GM23338 (cell line): ENCODE data around the gene KMT2E. TPM values are rescaled to one million over a fixed set of nuclear protein-coding genes. Genes with fewer than 3 reads are reported as not detected.

Experiments used
- ATAC-seq: fragments of 200-7000 bp; cut with Tn5 transposase; 3 replicates; pipeline ENCODE4 v1.9.1; 2020
- DNase-seq: peaks from one replicate; pipeline ENCODE4 v3.0.0-alpha.2; 2015; ENCODE audit warnings: low spot score
- H2AFZ ChIP-seq: fragments of 200-600 bp; sonication (generic); 2 replicates; pipeline ENCODE4 v1.8.0; 2016; ENCODE audit warnings: antibody characterized with exemption, mild to moderate bottlenecking, moderate library complexity
- H3F3A ChIP-seq: fragments of 200-600 bp; sonication (generic); replicated peaks from 2 replicates; pipeline ENCODE4 v1.8.0; 2017; ENCODE audit warnings: antibody characterized with exemption, mixed run types, low read depth
- H3K27ac ChIP-seq: fragments of 200-600 bp; sonication (generic); 2 replicates; pipeline ENCODE4 v1.6.1; 2016; ENCODE audit warnings: low read depth
- H3K27me3 ChIP-seq: fragments of 200-600 bp; sonication (generic); 2 replicates; pipeline ENCODE4 v1.8.0; 2016; ENCODE audit warnings: mild to moderate bottlenecking, mixed run types, moderate library complexity; ENCODE audit not compliant: insufficient read depth
- H3K36me3 ChIP-seq: fragments of 200-600 bp; sonication (generic); 2 replicates; pipeline ENCODE4 v1.8.0; 2016; ENCODE audit warnings: mild to moderate bottlenecking; ENCODE audit not compliant: insufficient read depth
- H3K4me1 ChIP-seq: fragments of 200-600 bp; sonication (generic); 2 replicates; pipeline ENCODE4 v1.8.0; 2016; ENCODE audit warnings: mild to moderate bottlenecking, moderate library complexity; ENCODE audit not compliant: insufficient read depth
- H3K4me2 ChIP-seq: fragments of 200-600 bp; sonication (generic); 2 replicates; pipeline ENCODE4 v1.7.1; 2017; ENCODE audit warnings: mixed run types
- H3K4me3 ChIP-seq: fragments of 200-600 bp; sonication (generic); 2 replicates; pipeline ENCODE4 v1.6.1; 2016; ENCODE audit warnings: mixed run types
- H3K79me2 ChIP-seq: fragments of 200-600 bp; sonication (generic); replicated peaks from 2 replicates; pipeline ENCODE4 v1.8.0; 2017; ENCODE audit warnings: mild to moderate bottlenecking; ENCODE audit not compliant: insufficient read depth
- H3K9me2 ChIP-seq: fragments of 200-600 bp; sonication (generic); 2 replicates; pipeline ENCODE4 v1.8.0; 2017; ENCODE audit not compliant: insufficient read depth
- H4K20me1 ChIP-seq: fragments of 200-600 bp; sonication (generic); replicated peaks from 2 replicates; pipeline ENCODE4 v1.8.0; 2017; ENCODE audit warnings: mild to moderate bottlenecking; ENCODE audit not compliant: insufficient read depth
- H3K27ac Mint-ChIP-seq: 2 replicates; pipeline ENCODE4 v1.8.0; 2020; ENCODE audit warnings: inconsistent platforms, mild to moderate bottlenecking, moderate library complexity, mixed read lengths
- H3K27me3 Mint-ChIP-seq: 3 replicates; pipeline ENCODE4 v1.8.0; 2022; ENCODE audit warnings: low read depth, mild to moderate bottlenecking, moderate library complexity, mixed read lengths, inconsistent platforms; ENCODE audit not compliant: insufficient read depth, poor library complexity
- H3K36me3 Mint-ChIP-seq: 3 replicates; pipeline ENCODE4 v1.8.0; 2021; ENCODE audit warnings: low read depth, mild to moderate bottlenecking, inconsistent platforms, moderate library complexity, mixed read lengths
- H3K4me1 Mint-ChIP-seq: 3 replicates; pipeline ENCODE4 v1.8.0; 2020; ENCODE audit warnings: mild to moderate bottlenecking, inconsistent platforms, mixed read lengths
- H3K4me3 Mint-ChIP-seq: 3 replicates; pipeline ENCODE4 v1.8.0; 2021; ENCODE audit warnings: moderate library complexity, mild to moderate bottlenecking, inconsistent platforms, mixed read lengths
- H3K9me3 Mint-ChIP-seq: 3 replicates; pipeline ENCODE4 v1.8.0; 2020; ENCODE audit warnings: moderate library complexity, mild to moderate bottlenecking, inconsistent platforms, mixed read lengths
- CREB1 ChIP-seq: fragments of 250-450 bp; sonication (Bioruptor Pico); IDR thresholded peaks from 2 replicates; pipeline ENCODE4 v1.5.0; 2020; ENCODE audit warnings: low read depth, mild to moderate bottlenecking, moderate library complexity
- EZH2phosphoT487 ChIP-seq: fragments of 200-600 bp; sonication (generic); IDR thresholded peaks from one replicate; pipeline ENCODE4 v1.8.1; 2018; ENCODE audit warnings: antibody characterized with exemption; ENCODE audit not compliant: unreplicated experiment
- STAT1 ChIP-seq: IDR thresholded peaks from one replicate; pipeline ENCODE4 v1.6.1; 2016; ENCODE audit warnings: antibody characterized with exemption; ENCODE audit not compliant: unreplicated experiment
- ZNF114 ChIP-seq: fragments of 250-450 bp; sonication (Bioruptor Pico); IDR thresholded peaks from 2 replicates; pipeline ENCODE4 v1.5.0; 2020; ENCODE audit warnings: mild to moderate bottlenecking, moderate library complexity
- polyA plus RNA-seq: library from polyadenylated mRNA; unstranded; fragments of >200 nt; fragmentation: Nextera tagmentation; extraction: Ambion mirVana; gene quantifications from 2 replicates; pipeline ENCODE4 v1.2.1, GENCODE V29; 2016
- total RNA-seq: library from RNA; depleted of rRNA; stranded (reverse); fragments of >200 nt; shearing (Covaris generic); gene quantifications from 2 replicates; pipeline ENCODE4 v1.2.3, GENCODE V29; 2014
- TF ChIP-seq, protein P1 (sequence below): fragments of 250-450 bp; sonication (Bioruptor Pico); IDR thresholded peaks from 2 replicates; pipeline ENCODE4 v1.5.0; 2020; ENCODE audit warnings: mild to moderate bottlenecking, moderate library complexity
- TF ChIP-seq, protein P2 (sequence below): IDR thresholded peaks from 2 replicates; pipeline ENCODE4 v1.6.1; 2016; ENCODE audit warnings: antibody characterized with exemption

Gene KMT2E
- total and polyA plus RNA-seq, 2 experiments from 2014 or later, result 50.2 to 70.9 TPM

DNA sequence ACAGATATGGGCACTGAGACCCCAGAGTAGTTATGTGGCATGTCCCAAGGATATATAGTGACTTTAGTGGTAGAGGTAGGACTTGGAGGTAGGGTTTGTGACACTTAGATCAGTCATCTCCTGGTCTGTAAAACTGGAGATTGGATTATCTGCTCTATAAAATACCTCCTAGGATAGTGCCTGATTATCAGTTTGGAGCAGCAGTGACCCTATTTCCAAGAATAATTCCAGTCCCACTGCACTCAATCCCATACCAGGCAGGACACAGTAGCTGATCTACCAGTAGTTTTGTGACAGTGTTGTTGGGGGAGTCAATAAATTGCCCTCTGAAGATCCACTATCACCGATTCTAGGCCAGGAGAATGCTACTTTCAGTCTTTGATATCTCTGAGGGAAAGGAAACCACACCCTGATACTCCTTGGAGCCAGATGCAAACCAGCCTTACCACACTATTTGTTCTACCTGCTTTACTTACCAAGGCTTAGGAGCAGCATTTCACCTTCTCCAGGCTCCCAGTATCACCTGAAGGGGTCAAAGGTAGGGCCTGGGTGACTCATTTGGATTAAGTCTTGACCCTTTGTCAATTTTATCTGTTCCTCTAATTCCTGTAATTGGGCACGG, 30.6 kb downstream of the KMT2E start (continued):
- TF ChIP-seq, protein P1, sequence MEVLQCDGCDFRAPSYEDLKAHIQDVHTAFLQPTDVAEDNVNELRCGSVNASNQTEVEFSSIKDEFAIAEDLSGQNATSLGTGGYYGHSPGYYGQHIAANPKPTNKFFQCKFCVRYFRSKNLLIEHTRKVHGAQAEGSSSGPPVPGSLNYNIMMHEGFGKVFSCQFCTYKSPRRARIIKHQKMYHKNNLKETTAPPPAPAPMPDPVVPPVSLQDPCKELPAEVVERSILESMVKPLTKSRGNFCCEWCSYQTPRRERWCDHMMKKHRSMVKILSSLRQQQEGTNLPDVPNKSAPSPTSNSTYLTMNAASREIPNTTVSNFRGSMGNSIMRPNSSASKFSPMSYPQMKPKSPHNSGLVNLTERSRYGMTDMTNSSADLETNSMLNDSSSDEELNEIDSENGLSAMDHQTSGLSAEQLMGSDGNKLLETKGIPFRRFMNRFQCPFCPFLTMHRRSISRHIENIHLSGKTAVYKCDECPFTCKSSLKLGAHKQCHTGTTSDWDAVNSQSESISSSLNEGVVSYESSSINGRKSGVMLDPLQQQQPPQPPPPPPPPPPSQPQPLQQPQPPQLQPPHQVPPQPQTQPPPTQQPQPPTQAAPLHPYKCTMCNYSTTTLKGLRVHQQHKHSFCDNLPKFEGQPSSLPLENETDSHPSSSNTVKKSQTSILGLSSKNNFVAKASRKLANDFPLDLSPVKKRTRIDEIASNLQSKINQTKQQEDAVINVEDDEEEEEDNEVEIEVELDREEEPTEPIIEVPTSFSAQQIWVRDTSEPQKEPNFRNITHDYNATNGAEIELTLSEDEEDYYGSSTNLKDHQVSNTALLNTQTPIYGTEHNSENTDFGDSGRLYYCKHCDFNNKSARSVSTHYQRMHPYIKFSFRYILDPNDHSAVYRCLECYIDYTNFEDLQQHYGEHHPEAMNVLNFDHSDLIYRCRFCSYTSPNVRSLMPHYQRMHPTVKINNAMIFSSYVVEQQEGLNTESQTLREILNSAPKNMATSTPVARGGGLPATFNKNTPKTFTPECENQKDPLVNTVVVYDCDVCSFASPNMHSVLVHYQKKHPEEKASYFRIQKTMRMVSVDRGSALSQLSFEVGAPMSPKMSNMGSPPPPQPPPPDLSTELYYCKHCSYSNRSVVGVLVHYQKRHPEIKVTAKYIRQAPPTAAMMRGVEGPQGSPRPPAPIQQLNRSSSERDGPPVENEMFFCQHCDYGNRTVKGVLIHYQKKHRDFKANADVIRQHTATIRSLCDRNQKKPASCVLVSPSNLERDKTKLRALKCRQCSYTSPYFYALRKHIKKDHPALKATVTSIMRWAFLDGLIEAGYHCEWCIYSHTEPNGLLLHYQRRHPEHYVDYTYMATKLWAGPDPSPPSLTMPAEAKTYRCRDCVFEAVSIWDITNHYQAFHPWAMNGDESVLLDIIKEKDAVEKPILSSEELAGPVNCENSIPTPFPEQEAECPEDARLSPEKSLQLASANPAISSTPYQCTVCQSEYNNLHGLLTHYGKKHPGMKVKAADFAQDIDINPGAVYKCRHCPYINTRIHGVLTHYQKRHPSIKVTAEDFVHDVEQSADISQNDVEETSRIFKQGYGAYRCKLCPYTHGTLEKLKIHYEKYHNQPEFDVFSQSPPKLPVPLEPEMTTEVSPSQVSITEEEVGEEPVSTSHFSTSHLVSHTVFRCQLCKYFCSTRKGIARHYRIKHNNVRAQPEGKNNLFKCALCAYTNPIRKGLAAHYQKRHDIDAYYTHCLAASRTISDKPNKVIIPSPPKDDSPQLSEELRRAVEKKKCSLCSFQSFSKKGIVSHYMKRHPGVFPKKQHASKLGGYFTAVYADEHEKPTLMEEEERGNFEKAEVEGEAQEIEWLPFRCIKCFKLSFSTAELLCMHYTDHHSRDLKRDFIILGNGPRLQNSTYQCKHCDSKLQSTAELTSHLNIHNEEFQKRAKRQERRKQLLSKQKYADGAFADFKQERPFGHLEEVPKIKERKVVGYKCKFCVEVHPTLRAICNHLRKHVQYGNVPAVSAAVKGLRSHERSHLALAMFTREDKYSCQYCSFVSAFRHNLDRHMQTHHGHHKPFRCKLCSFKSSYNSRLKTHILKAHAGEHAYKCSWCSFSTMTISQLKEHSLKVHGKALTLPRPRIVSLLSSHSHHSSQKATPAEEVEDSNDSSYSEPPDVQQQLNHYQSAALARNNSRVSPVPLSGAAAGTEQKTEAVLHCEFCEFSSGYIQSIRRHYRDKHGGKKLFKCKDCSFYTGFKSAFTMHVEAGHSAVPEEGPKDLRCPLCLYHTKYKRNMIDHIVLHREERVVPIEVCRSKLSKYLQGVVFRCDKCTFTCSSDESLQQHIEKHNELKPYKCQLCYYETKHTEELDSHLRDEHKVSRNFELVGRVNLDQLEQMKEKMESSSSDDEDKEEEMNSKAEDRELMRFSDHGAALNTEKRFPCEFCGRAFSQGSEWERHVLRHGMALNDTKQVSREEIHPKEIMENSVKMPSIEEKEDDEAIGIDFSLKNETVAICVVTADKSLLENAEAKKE (CRISPR knock-in tag), result no peak
- TF ChIP-seq, protein P2, sequence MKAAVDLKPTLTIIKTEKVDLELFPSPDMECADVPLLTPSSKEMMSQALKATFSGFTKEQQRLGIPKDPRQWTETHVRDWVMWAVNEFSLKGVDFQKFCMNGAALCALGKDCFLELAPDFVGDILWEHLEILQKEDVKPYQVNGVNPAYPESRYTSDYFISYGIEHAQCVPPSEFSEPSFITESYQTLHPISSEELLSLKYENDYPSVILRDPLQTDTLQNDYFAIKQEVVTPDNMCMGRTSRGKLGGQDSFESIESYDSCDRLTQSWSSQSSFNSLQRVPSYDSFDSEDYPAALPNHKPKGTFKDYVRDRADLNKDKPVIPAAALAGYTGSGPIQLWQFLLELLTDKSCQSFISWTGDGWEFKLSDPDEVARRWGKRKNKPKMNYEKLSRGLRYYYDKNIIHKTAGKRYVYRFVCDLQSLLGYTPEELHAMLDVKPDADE, result no peak
- TF ChIP-seq ZNF114 (CRISPR knock-in tag) (no peak), STAT1 (no peak)

DNA sequence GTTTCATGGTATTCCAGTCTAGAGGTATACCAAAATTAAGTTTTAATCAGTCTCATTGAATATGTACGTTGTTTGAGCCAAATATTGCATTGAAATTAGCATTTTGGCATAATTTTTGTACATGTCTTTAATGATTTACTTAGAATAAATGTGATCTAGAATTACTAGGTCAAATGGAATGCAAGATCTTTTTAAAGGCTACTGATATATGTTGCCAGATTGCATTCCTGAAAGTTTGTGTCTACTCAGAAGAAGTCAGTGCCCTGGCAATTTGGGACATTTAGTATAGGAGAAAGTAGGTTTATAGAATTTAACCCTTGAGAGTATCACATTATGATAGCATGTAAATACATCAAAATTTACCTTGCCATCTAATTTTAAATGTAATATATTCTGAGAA, 32.4 kb downstream of the KMT2E start:
- Mint-ChIP-seq H3K27me3 (no peaks in the 10 kb centered on the region), H3K4me3 (no peak overlapping the region), H3K4me1 (no peaks in the 10 kb centered on the region), H3K9me3 (no peaks in the 10 kb centered on the region), H3K27ac (no peak overlapping the region), H3K36me3 (peaks cover 33% of the 10 kb centered on the region; the same call in 2 of the 3 replicates)
- peaks cover 45% of the 10 kb centered on the region for H3K79me2 ChIP-seq
- no peaks in the 10 kb centered on the region for H3K9me2 ChIP-seq
- peaks cover 13% of the 10 kb centered on the region; the same call in 1 of the 2 replicates for H3K36me3 ChIP-seq
- H3K27ac ChIP-seq, result no peak overlapping the region
- no peaks in the 10 kb centered on the region for H3K27me3 ChIP-seq
- TF ChIP-seq CREB1 (CRISPR knock-in tag) (no peak), EZH2phosphoT487 (no peak)
- no peaks in the 10 kb centered on the region for H3F3A ChIP-seq
- no peak overlapping the region for H2AFZ ChIP-seq
- DNase-seq, result no peak
- H3K4me1 ChIP-seq, result no peaks in the 10 kb centered on the region
- no peak for ATAC-seq
- H3K4me3 ChIP-seq, result no peak overlapping the region
- peaks cover 12% of the 10 kb centered on the region for H4K20me1 ChIP-seq
- no peak overlapping the region for H3K4me2 ChIP-seq
